Activated CD8-positive, alpha-beta T cell treated with anti-CD3 and anti-CD28 coated beads for 36 hours (primary cell): ENCODE results near the gene LRRC31. TPM values are rescaled to one million over a fixed set of nuclear protein-coding genes. Genes with fewer than 3 reads are reported as not detected.
A peak's percentile ranks its signal among the peaks of the same experiment; 100 is the strongest.

ENCODE experiments used
- ATAC-seq: fragments of 200-7000 bp; cut with Tn5 transposase; one replicate; pipeline ENCODE4 v1.10.0; 2021; ENCODE audit warnings: mild to moderate bottlenecking, moderate library complexity
- CTCF ChIA-PET: fragments of 350-600 bp; sonication (Branson Sonifier 250); formaldehyde crosslinking; loops from one replicate; lab custom pipeline; 2021; ENCODE audit warnings: antibody characterized with exemption; lab: Charles Lee
- POLR2A ChIA-PET: fragments of 350-600 bp; sonication (Branson Sonifier 250); formaldehyde crosslinking; loops from one replicate; lab custom pipeline; 2021; ENCODE audit warnings: antibody characterized with exemption; lab: Charles Lee
- DNase-seq: peaks from one replicate; pipeline ENCODE4 v3.0.0-alpha.2; 2020
- H3K27ac Mint-ChIP-seq: one replicate; pipeline ENCODE4 v1.8.0; 2021; ENCODE audit warnings: mild to moderate bottlenecking, mixed read lengths
- H3K27me3 Mint-ChIP-seq: one replicate; pipeline ENCODE4 v1.8.0; 2021; ENCODE audit warnings: mixed read lengths
- H3K36me3 Mint-ChIP-seq: one replicate; pipeline ENCODE4 v1.8.0; 2021; ENCODE audit warnings: low read depth, mixed read lengths
- H3K4me1 Mint-ChIP-seq: one replicate; pipeline ENCODE4 v1.8.0; 2021; ENCODE audit warnings: low read depth, mixed read lengths
- H3K4me3 Mint-ChIP-seq: one replicate; pipeline ENCODE4 v1.8.0; 2021; ENCODE audit warnings: mild to moderate bottlenecking, moderate library complexity, mixed read lengths
- H3K9me3 Mint-ChIP-seq: one replicate; pipeline ENCODE4 v1.8.0; 2021; ENCODE audit warnings: mixed read lengths
- CTCF ChIP-seq: fragments of 200-600 bp; IDR thresholded peaks from one replicate; pipeline ENCODE4 v1.8.0; 2022; ENCODE audit warnings: antibody characterized with exemption, mild to moderate bottlenecking
- intact Hi-C: fragments of 100-400 bp; cut with micrococcal nuclease; formaldehyde crosslinking; loops from one replicate; pipeline ENCODE4 v1.10.0; 2022
- total RNA-seq, 2 experiments: library from RNA; stranded (reverse); gene quantifications; one replicate each; pipeline ENCODE4 v1.2.3, GENCODE V29; 2021

LRRC31 gene
- total RNA-seq, 2 experiments from 2014 or later, result not detected

GRCh38 chr3:169813278-169813677 is 56.5 kb downstream of the LRRC31 start:
- intact Hi-C loops, result loop anchor here (2.0 to 5.0 kb wide), 2 partner anchors 40 to 154 kb away; partner anchors contain the start of genes MYNN and SEC62
- Mint-ChIP-seq H3K36me3 (peaks cover 6% of the 10 kb centered on the region), H3K27me3 (peaks cover 3% of the 10 kb centered on the region), H3K4me1 (peaks cover 24% of the 10 kb centered on the region), H3K9me3 (peaks cover 16% of the 10 kb centered on the region), H3K4me3 (peak overlapping the region; percentile 81), H3K27ac (peak overlapping the region; percentile 92)
- POLR2A ChIA-PET, result interaction anchor here (0.6 to 2.5 kb wide), 6 partner anchors 41 to 174 kb away, joined by 3 to 13 read pairs (median 4); partner anchors contain the start of genes ACTRT3, MYNN and SEC62
- DNase-seq (no peak), ATAC-seq (no peak)
- CTCF ChIA-PET, result interaction anchor here (0.9 to 3.2 kb wide), 2 partner anchors 40 to 50 kb away, joined by 3 to 17 read pairs; partner anchors contain the start of gene MYNN
- no peak for TF ChIP-seq CTCF

DNA sequence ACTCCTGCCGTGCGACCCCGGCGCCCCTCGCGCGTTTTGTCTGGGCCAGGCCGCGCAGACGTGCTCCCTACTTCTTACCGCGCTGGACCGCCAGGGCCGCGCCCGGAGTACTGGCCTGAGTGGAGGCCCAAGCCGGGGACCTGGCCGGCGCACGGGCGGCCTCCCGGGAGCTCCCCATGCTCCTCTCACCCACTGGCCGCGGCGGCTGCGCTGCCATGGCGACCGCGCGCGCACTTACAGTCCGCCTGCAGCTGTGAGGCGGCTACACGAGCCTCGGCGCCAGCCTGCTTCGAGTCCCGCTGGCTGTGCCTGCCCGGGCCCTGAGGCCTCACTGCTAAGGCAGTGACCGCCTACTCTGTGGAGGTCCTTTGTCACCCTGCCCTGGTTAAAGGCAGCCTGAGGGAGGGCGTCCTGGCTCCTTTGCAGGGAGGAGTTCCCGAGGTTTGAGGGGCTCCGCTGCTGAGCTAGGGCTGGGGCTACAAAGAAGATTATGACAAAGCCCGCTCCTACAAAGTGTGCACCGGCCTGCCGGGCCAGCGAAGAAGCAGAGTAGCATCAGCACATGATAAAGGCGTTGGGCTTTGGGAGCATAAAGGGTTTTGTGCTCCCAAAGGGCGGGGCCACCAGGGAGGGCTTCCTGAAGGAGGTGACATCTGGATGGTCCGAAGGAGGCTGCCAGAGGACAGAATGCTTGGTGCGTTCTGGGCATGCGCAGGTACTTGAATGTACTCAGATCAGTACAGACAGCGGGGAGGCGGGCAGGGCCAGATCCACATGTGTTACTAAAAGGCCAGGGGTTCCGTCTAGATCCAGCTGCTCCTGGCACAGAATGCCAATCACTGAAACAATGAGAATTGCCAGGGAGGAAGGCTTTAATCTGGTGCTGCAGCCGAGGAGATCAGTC is 57.2 kb downstream of the LRRC31 start, which contains the start of the genes LRRC34 and LRRIQ4:
LRRC34 (minus strand) TSS at position 573 of the 904 bp plus-strand sequence; CDS start at position 217, 356 bp downstream.
LRRIQ4 (plus strand) TSS at position 539 of the 904 bp plus-strand sequence. CDS start 9,052 bp downstream, outside the sequence.
- TF ChIP-seq CTCF, result no peak
- H3K27me3 Mint-ChIP-seq, result no peaks in the 10 kb centered on the region
- peaks cover 8% of the 10 kb centered on the region for H3K36me3 Mint-ChIP-seq
- peaks cover 24% of the 10 kb centered on the region for H3K4me1 Mint-ChIP-seq
- peak within 1 kb of the TSS; percentile 81 for H3K4me3 Mint-ChIP-seq
- ChIA-PET POLR2A (interaction anchor here (0.7 to 2.5 kb wide), 9 partner anchors 13 to 243 kb away, joined by 3 to 13 read pairs (median 3); partner anchors contain the start of genes ACTRT3, MYNN and SEC62), CTCF (interaction anchor here (0.8 to 3.2 kb wide), 2 partner anchors 35 to 40 kb away, joined by 3 to 17 read pairs; partner anchors contain the start of gene MYNN)
- peak within 1 kb of the TSS; percentile 92 for H3K27ac Mint-ChIP-seq
- peaks cover 16% of the 10 kb centered on the region for H3K9me3 Mint-ChIP-seq
- DNase-seq, result peak; percentile 93
- ATAC-seq, result peak; percentile 66
- intact Hi-C loops, result loop anchor here (2.0 to 5.0 kb wide), 2 partner anchors 40 to 155 kb away; partner anchors contain the start of genes MYNN and SEC62

DNA sequence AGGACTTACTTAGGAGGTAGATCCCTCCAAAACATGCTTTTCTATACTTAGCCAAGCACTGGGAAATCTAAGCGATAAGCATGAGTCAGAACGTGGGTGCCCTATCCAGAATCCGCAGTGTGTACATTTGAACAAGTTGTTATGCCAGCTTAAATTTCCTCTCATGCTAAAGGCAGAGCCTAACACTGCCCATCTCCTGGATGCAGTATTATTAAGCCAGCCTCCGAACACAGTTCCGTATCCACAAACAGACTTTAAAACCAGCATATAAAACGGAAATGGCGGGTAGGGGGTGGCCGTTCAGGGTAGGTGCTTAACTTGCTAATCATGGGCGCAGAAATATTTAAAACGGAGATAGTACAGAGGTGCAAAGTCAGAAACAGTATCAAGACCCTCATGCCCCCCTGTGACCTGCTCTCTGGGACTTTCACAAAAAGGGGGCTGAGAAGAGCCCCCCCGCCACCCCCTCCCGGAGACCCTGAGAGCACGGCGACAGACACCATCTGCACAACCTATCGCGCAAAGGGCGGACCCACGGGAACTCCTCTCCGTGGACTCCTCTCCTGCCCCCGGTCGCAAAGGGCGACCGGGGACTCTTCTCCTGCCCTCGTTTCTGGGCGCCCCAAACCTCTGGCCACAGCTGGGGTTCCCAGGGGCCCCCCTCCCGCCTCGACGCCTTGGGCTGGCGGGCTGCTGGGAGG is 58.0 kb downstream of the LRRC31 start:
- Mint-ChIP-seq H3K36me3 (peaks cover 8% of the 10 kb centered on the region), H3K27ac (peak overlapping the region; percentile 80), H3K4me3 (peak overlapping the region; percentile 81), H3K27me3 (no peaks in the 10 kb centered on the region), H3K9me3 (peaks cover 16% of the 10 kb centered on the region), H3K4me1 (peaks cover 24% of the 10 kb centered on the region)
- TF ChIP-seq CTCF, result no peak
- ChIA-PET CTCF (interaction anchor here (0.8 to 3.2 kb wide), 2 partner anchors 34 to 39 kb away, joined by 3 to 17 read pairs; partner anchors contain the start of gene MYNN), POLR2A (interaction anchor here (0.8 to 2.5 kb wide), 8 partner anchors 13 to 155 kb away, joined by 3 to 13 read pairs (median 3); partner anchors contain the start of genes ACTRT3, MYNN and SEC62)
- intact Hi-C loops, result loop anchor here (2.0 to 5.0 kb wide), 2 partner anchors 39 to 156 kb away; partner anchors contain the start of genes MYNN and SEC62
- DNase-seq (peak; percentile 55), ATAC-seq (peak; percentile 24)

DNA sequence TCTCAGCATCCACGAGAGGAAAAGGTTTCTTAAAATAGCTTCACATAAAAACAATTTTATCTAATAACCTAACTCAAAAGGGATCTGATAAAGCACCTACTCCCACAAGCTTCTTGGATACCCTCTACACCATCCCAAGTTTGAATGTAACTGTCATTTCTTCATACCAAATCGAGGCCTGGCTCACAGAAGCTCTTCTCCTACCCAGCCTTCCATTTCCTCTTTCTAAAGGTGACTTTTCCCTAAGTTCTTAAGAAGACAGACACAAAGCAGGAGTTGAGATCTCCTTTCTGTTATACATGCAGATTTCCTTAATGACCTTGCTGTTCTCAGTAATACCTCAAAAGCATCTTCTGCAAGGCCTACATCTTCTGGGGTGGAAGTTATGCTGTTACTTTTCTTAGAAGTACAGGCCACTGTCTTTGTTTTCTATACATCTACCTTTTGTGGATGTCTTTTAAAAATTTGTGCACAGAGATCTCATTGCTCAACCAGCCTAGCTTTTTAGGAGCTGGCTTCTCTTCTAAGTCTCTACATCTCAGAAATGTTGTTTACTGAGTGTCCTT is 60.4 kb downstream of the LRRC31 start:
- H3K36me3 Mint-ChIP-seq, result peaks cover 6% of the 10 kb centered on the region
- intact Hi-C loops, result no loop called here
- peaks cover 23% of the 10 kb centered on the region for H3K4me1 Mint-ChIP-seq
- H3K27ac Mint-ChIP-seq, result no peak overlapping the region
- DNase-seq, result no peak
- CTCF ChIA-PET, result interaction anchor here (1.4 to 1.5 kb wide), 2 partner anchors 36 to 54 kb away, joined by 4 to 7 read pairs; partner anchors contain the start of gene MYNN
- no peak for TF ChIP-seq CTCF
- H3K9me3 Mint-ChIP-seq, result no peaks in the 10 kb centered on the region
- H3K4me3 Mint-ChIP-seq, result no peak overlapping the region
- no peak for ATAC-seq
- POLR2A ChIA-PET, result no interaction called here
- H3K27me3 Mint-ChIP-seq, result no peaks in the 10 kb centered on the region
